ENCODE results near the gene C18orf32. TPM values are rescaled to one million over a fixed set of nuclear protein-coding genes. Genes with fewer than 3 reads are reported as not detected.

C18orf32 gene
- total RNA-seq, 1 donor from 2014 or later: 9.0 TPM

GRCh38 chr18:49471532-49471931 is 15.5 kb downstream of the C18orf32 start:
- no peaks in the 10 kb centered on the region for H3K27me3 ChIP-seq (ENCODE audit: control insufficient read depth, insufficient read depth, low read length)
- DNase-seq (ENCODE audit: low read depth): no peak
- FAIRE-seq: no peak
- no peak for TF ChIP-seq CTCF (IDR thresholded peaks at IDR 0.05; ENCODE audit: insufficient read depth, low read length, severe bottlenecking)
- no peak overlapping the region for H3K4me3 ChIP-seq (ENCODE audit: low read depth, low read length)
- no peaks in the 10 kb centered on the region for H3K36me3 ChIP-seq (ENCODE audit: control insufficient read depth, insufficient read depth, low read length)

GRCh38 chr18:49467599-49467998 is 19.4 kb downstream of the C18orf32 start:
- no peak for TF ChIP-seq CTCF (IDR thresholded peaks at IDR 0.05; ENCODE audit: insufficient read depth, low read length, severe bottlenecking)
- FAIRE-seq (no peak), DNase-seq (ENCODE audit: low read depth) (no peak)
- no peak overlapping the region for H3K4me3 ChIP-seq (ENCODE audit: low read depth, low read length)
- H3K27me3 ChIP-seq (ENCODE audit: control insufficient read depth, insufficient read depth, low read length): no peaks in the 10 kb centered on the region
- no peaks in the 10 kb centered on the region for H3K36me3 ChIP-seq (ENCODE audit: control insufficient read depth, insufficient read depth, low read length)

GRCh38 chr18:49467019-49467563 is 19.9 kb downstream of the C18orf32 start:
- H3K4me3 ChIP-seq (ENCODE audit: low read depth, low read length): no peak overlapping the region
- H3K36me3 ChIP-seq (ENCODE audit: control insufficient read depth, insufficient read depth, low read length): no peaks in the 10 kb centered on the region
- FAIRE-seq (no peak), DNase-seq (ENCODE audit: low read depth) (no peak)
- no peaks in the 10 kb centered on the region for H3K27me3 ChIP-seq (ENCODE audit: control insufficient read depth, insufficient read depth, low read length)
- TF ChIP-seq CTCF (IDR thresholded peaks at IDR 0.05; ENCODE audit: insufficient read depth, low read length, severe bottlenecking): no peak

- TF ChIP-seq CTCF (IDR thresholded peaks at IDR 0.05; ENCODE audit: insufficient read depth, low read length, severe bottlenecking): no peak
- Histone ChIP-seq H3K27me3 (ENCODE audit: control insufficient read depth, insufficient read depth, low read length) (no peaks in the 10 kb centered on the region), H3K36me3 (ENCODE audit: control insufficient read depth, insufficient read depth, low read length) (no peaks in the 10 kb centered on the region), H3K4me3 (ENCODE audit: low read depth, low read length) (no peak overlapping the region)
- DNase-seq (ENCODE audit: low read depth): no peak
- FAIRE-seq: peak; percentile 32
These were observed 22.1 kb downstream of the C18orf32 start for GRCh38 chr18:49464718-49465598.

- TF ChIP-seq CTCF (IDR thresholded peaks at IDR 0.05; ENCODE audit: insufficient read depth, low read length, severe bottlenecking): no peak
- Histone ChIP-seq H3K4me3 (ENCODE audit: low read depth, low read length) (no peak overlapping the region), H3K36me3 (ENCODE audit: control insufficient read depth, insufficient read depth, low read length) (no peaks in the 10 kb centered on the region), H3K27me3 (ENCODE audit: control insufficient read depth, insufficient read depth, low read length) (no peaks in the 10 kb centered on the region)
- no peak for DNase-seq (ENCODE audit: low read depth)
- FAIRE-seq: no peak
These were observed 25.4 kb downstream of the C18orf32 start for GRCh38 chr18:49461602-49461977.

Measured in bronchial epithelial cell (primary cell).